Anterior cingulate cortex (tissue), 58 donors: Measurements from ENCODE around the gene CKAP2.
"Not testable (repeated sequence)": the region's sequence is repeated elsewhere in the genome, so short reads cannot be mapped to it uniquely, and the experiment has no call there.

ENCODE experiments used
- DNase-seq, 58 donors: peaks; one replicate each; lab custom pipeline; 2025; lab: John Stamatoyannopoulos, UW

Gene CKAP2

GRCh38 chr13:52454820-52455676 lies at the start of gene CKAP2:
TSS of gene CKAP2 (plus strand) at chr13:52455478. CDS start at chr13:52455557, 79 bp downstream.
- DNase-seq, result peak; percentile 47 to 95 (median 86)

GRCh38 chr13:52405767-52406494 lies 49.3 kb upstream of the CKAP2 start, which contains the start of gene THSD1:
TSS of gene THSD1 (minus strand) at chr13:52406172. CDS start at chr13:52402600, 3,572 bp downstream.
- DNase-seq, result peak in 25 of 58 donors; percentile 4 to 57 (median 18)

GRCh38 chr13:52406629-52407028 lies 48.6 kb upstream of the CKAP2 start:
- DNase-seq, result no peak

- DNase-seq, result not testable (repeated sequence)
These were observed 47.8 kb upstream of the CKAP2 start for GRCh38 chr13:52407436-52407835.

- DNase-seq, result not testable (repeated sequence)
These were observed 47.1 kb upstream of the CKAP2 start for GRCh38 chr13:52408071-52408658.

GRCh38 chr13:52411629-52412028 lies 43.6 kb upstream of the CKAP2 start:
- DNase-seq, result no peak

- no peak for DNase-seq
These were observed 43.1 kb upstream of the CKAP2 start for GRCh38 chr13:52412128-52412527.

- no peak for DNase-seq
These were observed 41.2 kb upstream of the CKAP2 start for GRCh38 chr13:52414051-52414450.

GRCh38 chr13:52414963-52415362 lies 40.3 kb upstream of the CKAP2 start:
- no peak for DNase-seq

GRCh38 chr13:52419080-52419479 lies 36.2 kb upstream of the CKAP2 start:
- no peak for DNase-seq

- no peak for DNase-seq
These were observed 34.1 kb upstream of the CKAP2 start for GRCh38 chr13:52421216-52421615.

GRCh38 chr13:52428295-52428694 lies 27.0 kb upstream of the CKAP2 start:
- DNase-seq, result no peak

- DNase-seq, result no peak
These were observed 22.8 kb upstream of the CKAP2 start for GRCh38 chr13:52432456-52432855.

GRCh38 chr13:52446265-52446664 lies 9.0 kb upstream of the CKAP2 start:
- no peak for DNase-seq

- no peak for DNase-seq
These were observed 7.9 kb upstream of the CKAP2 start for GRCh38 chr13:52447354-52447753.

GRCh38 chr13:52447815-52448552 lies 7.3 kb upstream of the CKAP2 start:
- DNase-seq, result no peak

- no peak for DNase-seq
These were observed 5.8 kb upstream of the CKAP2 start for GRCh38 chr13:52449331-52450011.

GRCh38 chr13:52450012-52450792 lies 5.1 kb upstream of the CKAP2 start, which contains the start of gene VPS36:
TSS of gene VPS36 (minus strand) at chr13:52450634. CDS start at chr13:52450594, 40 bp downstream.
- DNase-seq, result peak; percentile 27 to 98 (median 90)

- DNase-seq, result no peak
These were observed 4.5 kb upstream of the CKAP2 start for GRCh38 chr13:52450793-52451116.
